Measurements from ENCODE around the gene CD68.

- TF ChIP-seq CTCF (IDR thresholded peaks at IDR 0.05; ENCODE audit: poor library complexity) (no peak), EZH2 (IDR thresholded peaks at IDR 0.05; ENCODE audit: borderline replicate concordance) (no peak), EZH2phosphoT487 (IDR thresholded peaks at IDR 0.05; ENCODE audit: low read depth, severe bottlenecking, unreplicated experiment) (no peak)
Observed at GRCh38 chr17:7575959-7576358, 3.5 kb upstream of the CD68 start.
